HG02623 (cell line): ENCODE measurements around the gene BMP3.

Experiments used
- ATAC-seq: cut with Tn5 transposase; IDR thresholded peaks from one replicate; pipeline ENCODE4 v1.9.1; 2021; ENCODE audit warnings: moderate library complexity; ENCODE audit not compliant: unreplicated experiment

The BMP3 gene

GRCh38 chr4:81040012-81040659 lies 9.6 kb downstream of the BMP3 start:
- ATAC-seq = peak; percentile 67

- ATAC-seq = no peak
Measured at GRCh38 chr4:81042578-81043365, 12.3 kb downstream of the BMP3 start.

- no peak for ATAC-seq
Measured at GRCh38 chr4:81049330-81049729, 18.8 kb downstream of the BMP3 start.

DNA sequence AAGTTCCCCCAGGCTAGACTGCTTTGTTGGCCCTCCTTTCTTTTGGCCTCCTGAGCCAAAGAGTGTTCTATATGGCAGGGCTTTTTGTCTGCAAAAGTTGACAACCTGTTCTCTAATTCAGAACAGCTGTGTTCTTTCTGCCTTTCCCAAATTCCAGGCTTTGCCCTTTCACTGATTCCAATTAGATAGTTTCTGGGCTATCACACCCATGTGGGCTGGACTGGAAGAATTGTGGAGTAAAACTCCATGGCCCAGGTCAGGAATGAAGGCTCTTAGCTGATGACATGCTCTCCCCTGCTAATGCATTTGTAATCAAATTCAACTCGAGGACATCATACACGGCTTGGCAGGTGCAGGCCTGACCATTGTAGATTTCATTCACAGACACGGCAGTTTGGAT lies 19.4 kb downstream of the BMP3 start:
- ATAC-seq = no peak

GRCh38 chr4:81052119-81053068 lies 21.9 kb downstream of the BMP3 start:
- ATAC-seq = peak; percentile 99

- no peak for ATAC-seq
Measured at GRCh38 chr4:81058621-81059020, 28.1 kb downstream of the BMP3 start.

- ATAC-seq = no peak
Measured at GRCh38 chr4:81060587-81061343, 30.3 kb downstream of the BMP3 start.

DNA sequence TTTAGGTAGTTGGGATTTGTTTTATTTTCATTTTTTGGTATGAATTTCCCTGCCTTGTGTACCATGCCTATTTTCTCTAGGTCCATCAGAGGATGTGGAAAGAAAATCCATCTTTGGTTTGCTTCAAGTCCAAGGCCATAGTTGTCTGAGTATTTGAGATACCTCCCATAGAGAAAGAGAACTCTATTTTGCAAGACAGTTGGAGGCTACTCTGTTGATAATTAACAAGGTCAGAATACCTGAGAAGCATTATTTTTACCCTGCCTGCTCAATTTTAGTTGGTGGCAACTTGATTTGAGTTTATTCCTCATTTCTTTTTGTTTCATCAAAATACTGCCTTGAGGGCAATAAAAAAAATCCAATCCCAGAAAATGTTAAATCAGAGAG lies 30.8 kb downstream of the BMP3 start:
- ATAC-seq = no peak

DNA sequence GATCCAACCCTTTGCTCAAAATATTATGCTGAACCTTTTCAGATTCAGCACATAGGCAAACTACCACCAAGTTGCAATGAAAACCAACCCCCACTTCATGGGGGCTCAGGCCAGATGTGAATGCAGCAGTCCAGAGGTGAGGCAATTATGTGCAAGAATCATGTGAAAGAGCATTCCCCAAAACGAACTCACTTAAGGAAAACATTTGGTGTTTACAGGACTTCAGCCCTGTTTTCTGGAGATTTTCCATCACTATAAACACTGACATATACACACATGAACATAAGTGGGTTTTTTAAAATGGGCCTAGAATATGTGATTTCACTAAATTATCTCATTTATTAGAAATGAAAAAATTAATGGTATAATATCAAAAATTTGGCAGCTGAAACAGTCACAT lies 31.5 kb downstream of the BMP3 start:
- ATAC-seq = no peak

GRCh38 chr4:81065446-81065845 lies 34.9 kb downstream of the BMP3 start:
- no peak for ATAC-seq

- peak; percentile 99 for ATAC-seq
Measured at GRCh38 chr4:81069706-81070331, 39.3 kb downstream of the BMP3 start.

DNA sequence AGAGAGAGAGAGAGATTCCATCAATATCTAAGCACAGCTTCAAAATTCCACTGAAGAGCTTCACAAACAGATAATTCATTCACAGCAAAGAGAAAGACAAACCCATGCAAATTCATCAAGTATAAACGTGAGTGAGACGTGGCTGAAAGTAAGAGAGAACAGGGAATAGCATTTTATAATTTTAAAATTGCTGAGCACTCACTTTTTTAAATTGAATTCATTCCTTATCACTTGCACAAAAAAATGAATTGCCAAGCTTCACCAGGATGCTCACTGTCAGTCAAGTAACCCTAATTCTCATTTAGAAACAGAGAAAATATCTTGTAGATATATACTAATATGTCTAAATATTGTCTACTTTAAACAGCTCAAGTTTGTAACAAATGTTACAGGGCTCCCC lies 40.5 kb downstream of the BMP3 start:
- no peak for ATAC-seq

DNA sequence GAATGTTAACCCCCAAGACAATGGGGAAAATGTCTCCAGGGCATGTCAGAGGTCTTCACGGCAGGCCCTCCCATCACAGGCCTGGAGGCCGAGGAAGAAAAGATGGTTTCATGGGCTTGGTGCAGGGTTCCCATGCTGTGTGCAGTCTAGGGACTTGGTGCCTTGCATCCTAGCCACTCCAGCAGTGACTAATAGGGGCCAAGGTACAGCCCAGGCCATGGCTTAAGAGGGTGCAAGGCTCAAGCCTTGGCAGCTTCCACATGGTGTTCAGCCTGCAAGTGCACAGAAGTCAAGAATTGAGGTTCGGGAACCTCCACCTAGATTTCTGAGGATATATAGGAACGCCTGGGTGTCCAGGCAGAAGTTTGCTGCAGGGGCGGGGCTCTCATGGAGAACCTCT lies 50.6 kb downstream of the BMP3 start:
- ATAC-seq = no peak

GRCh38 chr4:81084029-81084428 lies 53.5 kb downstream of the BMP3 start:
- ATAC-seq = no peak

DNA sequence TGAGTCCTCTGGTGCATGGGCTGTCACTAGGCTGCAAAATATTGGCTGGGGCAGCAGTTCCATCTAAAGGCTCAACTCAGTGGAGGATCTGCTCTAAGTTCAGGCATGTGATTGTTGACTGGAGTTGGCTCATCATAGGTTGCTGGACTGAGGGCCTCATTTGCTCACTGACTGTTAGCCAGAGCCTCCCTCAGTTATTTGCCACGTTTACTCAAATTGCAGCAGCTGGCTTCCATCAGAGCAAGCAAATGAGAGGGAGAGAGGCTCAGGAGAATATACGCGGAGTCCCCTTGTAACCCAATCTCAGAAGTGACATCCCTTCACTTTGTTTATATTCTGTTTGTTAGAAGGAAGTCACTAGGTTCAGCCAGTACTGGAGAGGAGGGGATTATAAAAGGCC lies 54.1 kb downstream of the BMP3 start:
- no peak for ATAC-seq

GRCh38 chr4:81085291-81085690 lies 54.8 kb downstream of the BMP3 start:
- ATAC-seq = no peak

DNA sequence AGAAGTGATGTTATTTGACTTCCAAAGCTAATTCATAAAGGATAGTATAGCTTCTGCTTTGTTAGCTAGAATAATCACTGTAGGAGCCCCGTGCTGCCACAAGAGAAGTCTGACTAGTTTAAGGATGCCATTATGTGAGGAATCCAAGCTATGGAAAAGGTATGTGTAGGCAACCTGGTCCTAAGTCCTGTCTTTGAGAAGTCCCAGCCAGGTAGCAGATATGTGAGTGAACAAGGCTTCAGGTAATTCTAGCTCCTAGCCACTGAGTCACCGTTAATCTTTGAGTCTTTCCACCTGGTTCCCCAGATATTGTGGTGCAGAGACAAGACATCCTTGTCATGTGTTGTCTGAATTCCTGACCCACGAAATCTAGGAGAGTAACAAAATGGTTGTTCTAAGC lies 55.5 kb downstream of the BMP3 start:
- ATAC-seq = no peak

- no peak for ATAC-seq
Measured at GRCh38 chr4:81093720-81094401, 63.4 kb downstream of the BMP3 start.

- no peak for ATAC-seq
Measured at GRCh38 chr4:81095389-81095788, 64.9 kb downstream of the BMP3 start.

GRCh38 chr4:81096566-81096965 lies 66.1 kb downstream of the BMP3 start:
- no peak for ATAC-seq
